ENCODE data around the gene NIPBL.
"Not testable (repeated sequence)": the region's sequence is repeated elsewhere in the genome, so short reads cannot be mapped to it uniquely, and the experiment has no call there.

NIPBL gene

GRCh38 chr5:36886791-36887190 lies 10.2 kb downstream of the NIPBL start:
- H3K4me3 Mint-ChIP-seq: no peak overlapping the region
- H3K36me3 Mint-ChIP-seq: peaks cover 33% of the 10 kb centered on the region
- no peak for ATAC-seq
- H3K4me1 Mint-ChIP-seq: peaks cover 75% of the 10 kb centered on the region
- no peaks in the 10 kb centered on the region for H3K27me3 Mint-ChIP-seq
- no peak overlapping the region for H3K27ac Mint-ChIP-seq
- no peaks in the 10 kb centered on the region for H3K9me3 Mint-ChIP-seq

GRCh38 chr5:36887532-36887931 lies 11.0 kb downstream of the NIPBL start:
- Mint-ChIP-seq H3K36me3 (peaks cover 38% of the 10 kb centered on the region), H3K4me1 (peaks cover 70% of the 10 kb centered on the region), H3K27me3 (no peaks in the 10 kb centered on the region), H3K4me3 (no peak overlapping the region), H3K27ac (peak overlapping the region; percentile 39), H3K9me3 (no peaks in the 10 kb centered on the region)
- ATAC-seq: no peak

- Mint-ChIP-seq H3K9me3 (no peaks in the 10 kb centered on the region), H3K27ac (peak overlapping the region; percentile 39), H3K4me1 (peaks cover 71% of the 10 kb centered on the region), H3K36me3 (peaks cover 38% of the 10 kb centered on the region), H3K27me3 (no peaks in the 10 kb centered on the region), H3K4me3 (no peak overlapping the region)
- no peak for ATAC-seq
These were observed 11.7 kb downstream of the NIPBL start for GRCh38 chr5:36888303-36888702.

GRCh38 chr5:36889264-36889663 lies 12.7 kb downstream of the NIPBL start:
- H3K4me3 Mint-ChIP-seq: no peak overlapping the region
- ATAC-seq: no peak

GRCh38 chr5:36891266-36891665 lies 14.7 kb downstream of the NIPBL start:
- Mint-ChIP-seq H3K4me1 (peaks cover 76% of the 10 kb centered on the region), H3K36me3 (peaks cover 39% of the 10 kb centered on the region), H3K27me3 (no peaks in the 10 kb centered on the region), H3K4me3 (no peak overlapping the region), H3K27ac (no peak overlapping the region), H3K9me3 (no peaks in the 10 kb centered on the region)
- ATAC-seq: no peak

More at GRCh38 chr5:36889264-36889663, 12.7 kb downstream of the NIPBL start:
- H3K9me3 Mint-ChIP-seq: no peaks in the 10 kb centered on the region
- H3K36me3 Mint-ChIP-seq: peaks cover 39% of the 10 kb centered on the region
- H3K27ac Mint-ChIP-seq: no peak overlapping the region
- peaks cover 73% of the 10 kb centered on the region for H3K4me1 Mint-ChIP-seq
- H3K27me3 Mint-ChIP-seq: no peaks in the 10 kb centered on the region

GRCh38 chr5:36892085-36892830 lies 15.7 kb downstream of the NIPBL start:
- Mint-ChIP-seq H3K4me1 (peaks cover 73% of the 10 kb centered on the region), H3K36me3 (peaks cover 39% of the 10 kb centered on the region)
- ATAC-seq, H3K9me3 Mint-ChIP-seq, H3K27ac Mint-ChIP-seq, H3K27me3 Mint-ChIP-seq, H3K4me3 Mint-ChIP-seq: not testable (repeated sequence)

- Mint-ChIP-seq H3K27me3 (no peaks in the 10 kb centered on the region), H3K9me3 (no peaks in the 10 kb centered on the region), H3K36me3 (peaks cover 34% of the 10 kb centered on the region), H3K27ac (no peak overlapping the region), H3K4me3 (no peak overlapping the region), H3K4me1 (peaks cover 70% of the 10 kb centered on the region)
- ATAC-seq: no peak
These were observed 18.4 kb downstream of the NIPBL start for GRCh38 chr5:36894954-36895353.

- Mint-ChIP-seq H3K4me1 (peaks cover 67% of the 10 kb centered on the region), H3K4me3 (no peak overlapping the region)
- ATAC-seq: no peak
These were observed 19.9 kb downstream of the NIPBL start for GRCh38 chr5:36896476-36896875.

GRCh38 chr5:36897616-36898015 lies 21.0 kb downstream of the NIPBL start:
- Mint-ChIP-seq H3K4me1 (peaks cover 72% of the 10 kb centered on the region), H3K27ac (no peak overlapping the region), H3K9me3 (peaks cover 11% of the 10 kb centered on the region), H3K36me3 (peaks cover 34% of the 10 kb centered on the region), H3K27me3 (no peaks in the 10 kb centered on the region), H3K4me3 (no peak overlapping the region)
- ATAC-seq: no peak

More at GRCh38 chr5:36896476-36896875, 19.9 kb downstream of the NIPBL start:
- Mint-ChIP-seq H3K36me3 (peaks cover 33% of the 10 kb centered on the region), H3K9me3 (peaks cover 5% of the 10 kb centered on the region), H3K27ac (no peak overlapping the region), H3K27me3 (no peaks in the 10 kb centered on the region)

- H3K27ac Mint-ChIP-seq: no peak overlapping the region
- H3K27me3 Mint-ChIP-seq: no peaks in the 10 kb centered on the region
- H3K4me1 Mint-ChIP-seq: peaks cover 74% of the 10 kb centered on the region
- peaks cover 12% of the 10 kb centered on the region for H3K9me3 Mint-ChIP-seq
- ATAC-seq: no peak
- H3K4me3 Mint-ChIP-seq: no peak overlapping the region
- H3K36me3 Mint-ChIP-seq: peaks cover 27% of the 10 kb centered on the region
These were observed 23.3 kb downstream of the NIPBL start for GRCh38 chr5:36899860-36900259.

GRCh38 chr5:36900283-36900682 lies 23.7 kb downstream of the NIPBL start:
- Mint-ChIP-seq H3K27me3 (no peaks in the 10 kb centered on the region), H3K36me3 (peaks cover 27% of the 10 kb centered on the region), H3K4me1 (peaks cover 74% of the 10 kb centered on the region), H3K27ac (no peak overlapping the region), H3K9me3 (peaks cover 16% of the 10 kb centered on the region), H3K4me3 (no peak overlapping the region)
- no peak for ATAC-seq

GRCh38 chr5:36901077-36901476 lies 24.5 kb downstream of the NIPBL start:
- not testable (repeated sequence) for ATAC-seq, H3K27me3 Mint-ChIP-seq, H3K4me3 Mint-ChIP-seq, H3K27ac Mint-ChIP-seq
- Mint-ChIP-seq H3K4me1 (peaks cover 67% of the 10 kb centered on the region), H3K36me3 (peaks cover 25% of the 10 kb centered on the region), H3K9me3 (peaks cover 16% of the 10 kb centered on the region)

- Mint-ChIP-seq H3K9me3 (peaks cover 16% of the 10 kb centered on the region), H3K27ac (no peak overlapping the region), H3K4me3 (no peak overlapping the region), H3K27me3 (no peaks in the 10 kb centered on the region), H3K36me3 (peaks cover 25% of the 10 kb centered on the region), H3K4me1 (peaks cover 69% of the 10 kb centered on the region)
- ATAC-seq: no peak
These were observed 25.3 kb downstream of the NIPBL start for GRCh38 chr5:36901856-36902255.

GRCh38 chr5:36902353-36902752 lies 25.8 kb downstream of the NIPBL start:
- Mint-ChIP-seq H3K4me3 (no peak overlapping the region), H3K27ac (no peak overlapping the region), H3K27me3 (no peaks in the 10 kb centered on the region), H3K9me3 (peaks cover 16% of the 10 kb centered on the region), H3K36me3 (peaks cover 25% of the 10 kb centered on the region), H3K4me1 (peaks cover 68% of the 10 kb centered on the region)
- ATAC-seq: no peak

- H3K4me1 Mint-ChIP-seq: peaks cover 59% of the 10 kb centered on the region
These were observed 28.1 kb downstream of the NIPBL start for GRCh38 chr5:36904677-36905076.

GRCh38 chr5:36908544-36909260 lies 32.1 kb downstream of the NIPBL start:
- Mint-ChIP-seq H3K4me1 (peaks cover 29% of the 10 kb centered on the region), H3K27me3 (no peaks in the 10 kb centered on the region), H3K4me3 (no peak overlapping the region)

More at GRCh38 chr5:36904677-36905076, 28.1 kb downstream of the NIPBL start:
- Mint-ChIP-seq H3K27me3 (no peaks in the 10 kb centered on the region), H3K36me3 (peaks cover 25% of the 10 kb centered on the region), H3K4me3 (no peak overlapping the region), H3K27ac (no peak overlapping the region), H3K9me3 (peaks cover 16% of the 10 kb centered on the region)
- ATAC-seq: no peak

More at GRCh38 chr5:36908544-36909260, 32.1 kb downstream of the NIPBL start:
- ATAC-seq: no peak
- Mint-ChIP-seq H3K36me3 (peaks cover 8% of the 10 kb centered on the region), H3K27ac (no peak overlapping the region), H3K9me3 (peaks cover 5% of the 10 kb centered on the region)
